SK-N-MC (cell line): ENCODE measurements around the gene ZNF681.

Experiments used
- EZH2 ChIP-seq: fragments of 200-600 bp; sonication (generic); IDR thresholded peaks from one replicate; pipeline ENCODE4 v1.6.1; 2017; ENCODE audit warnings: antibody characterized with exemption
- POLR2AphosphoS5 ChIP-seq: IDR thresholded peaks from 2 replicates; pipeline ENCODE4 v1.6.1; 2012; ENCODE audit warnings: mild to moderate bottlenecking, low read depth, low read length, borderline replicate concordance

DNA sequence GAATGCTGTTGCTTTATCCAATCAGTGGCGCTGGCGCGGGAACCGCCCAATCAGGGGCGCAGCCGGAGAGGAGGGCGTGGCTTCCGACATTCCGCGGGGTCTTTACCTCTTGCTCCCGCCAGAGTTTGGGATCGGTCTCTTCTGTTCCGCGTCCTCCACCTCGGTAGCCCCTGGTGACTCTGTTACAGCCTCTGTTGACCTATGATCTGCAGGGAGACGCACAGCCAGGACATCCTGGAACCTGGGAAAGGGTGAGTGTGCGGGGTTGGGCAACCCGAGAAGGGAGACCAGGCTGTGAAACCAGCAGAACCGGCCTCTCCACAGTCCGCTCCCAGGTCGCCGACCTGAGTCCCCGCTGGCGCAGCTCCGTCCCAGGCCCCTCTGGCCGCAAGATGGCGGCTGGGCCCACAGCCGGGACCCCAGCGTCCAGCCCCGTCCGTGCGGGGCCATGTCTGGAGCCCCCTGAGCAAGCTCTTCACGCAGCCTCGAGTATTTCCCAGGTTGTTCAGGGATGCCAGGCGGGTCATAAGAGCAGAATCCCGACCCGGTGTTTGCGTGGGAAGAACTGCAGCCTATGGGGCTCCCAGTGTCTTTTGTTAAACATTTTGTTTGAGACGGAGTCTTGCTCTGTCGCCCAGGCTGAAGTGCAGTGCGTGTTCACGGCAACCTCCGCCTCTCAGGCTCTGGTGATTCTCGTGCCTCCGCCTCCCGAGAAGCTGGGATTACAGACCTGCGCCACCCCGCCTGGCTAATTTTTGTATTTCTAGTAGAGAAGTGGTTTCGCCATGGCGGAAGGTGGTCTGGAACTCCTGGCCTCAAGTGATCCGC is 4.4 kb upstream of the ZNF681 start:
- TF ChIP-seq POLR2AphosphoS5 (no peak), EZH2 (no peak)
